HG03064 (cell line): ENCODE measurements around the gene ANKRD29.
"Not testable (repeated sequence)": the region's sequence is repeated elsewhere in the genome, so short reads cannot be mapped to it uniquely, and the experiment has no call there.

Experiments used
- ATAC-seq: cut with Tn5 transposase; IDR thresholded peaks from one replicate; pipeline ENCODE4 v1.9.1; 2021; ENCODE audit warnings: low read depth; ENCODE audit not compliant: unreplicated experiment

Gene ANKRD29

DNA sequence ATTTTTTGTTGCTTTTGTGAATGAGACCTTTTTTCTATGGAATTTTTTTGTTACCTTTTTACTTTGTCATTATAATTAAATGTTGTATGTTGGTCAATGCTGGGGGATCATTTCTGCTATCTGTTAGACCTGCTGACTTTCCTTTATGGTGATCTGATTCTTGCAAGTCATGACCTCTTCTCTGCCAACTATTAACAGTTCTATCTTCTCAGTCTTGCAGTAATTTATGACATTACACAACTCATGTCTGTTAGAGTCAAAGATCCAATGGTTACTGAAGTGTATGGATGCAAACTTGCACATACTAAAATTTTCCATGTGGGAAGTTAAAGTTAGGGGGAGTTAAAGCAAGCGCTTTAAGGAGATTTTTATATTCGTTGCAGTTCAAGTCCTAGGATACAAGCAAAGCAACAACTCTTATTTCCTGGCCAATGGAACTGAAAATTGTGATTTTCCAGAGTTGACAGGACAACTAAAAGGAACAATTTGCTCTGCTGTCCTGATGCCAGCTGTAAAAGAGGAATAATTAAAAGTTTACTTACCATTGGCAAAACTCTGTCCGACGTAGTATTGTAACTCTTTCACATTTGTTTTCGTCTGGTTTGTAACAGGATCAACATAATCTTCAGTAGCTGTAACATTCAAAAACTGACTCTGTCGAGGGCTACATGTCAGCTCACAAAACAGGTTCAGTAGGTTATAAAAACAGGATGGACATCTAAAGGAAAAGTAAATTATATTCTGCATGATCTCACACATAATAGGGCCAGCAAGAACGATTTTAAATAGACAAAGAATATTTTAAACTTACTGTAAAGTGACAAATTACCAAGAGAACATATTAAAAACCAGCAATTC lies 94.2 kb downstream of the ANKRD29 start:
- no peak for ATAC-seq

DNA sequence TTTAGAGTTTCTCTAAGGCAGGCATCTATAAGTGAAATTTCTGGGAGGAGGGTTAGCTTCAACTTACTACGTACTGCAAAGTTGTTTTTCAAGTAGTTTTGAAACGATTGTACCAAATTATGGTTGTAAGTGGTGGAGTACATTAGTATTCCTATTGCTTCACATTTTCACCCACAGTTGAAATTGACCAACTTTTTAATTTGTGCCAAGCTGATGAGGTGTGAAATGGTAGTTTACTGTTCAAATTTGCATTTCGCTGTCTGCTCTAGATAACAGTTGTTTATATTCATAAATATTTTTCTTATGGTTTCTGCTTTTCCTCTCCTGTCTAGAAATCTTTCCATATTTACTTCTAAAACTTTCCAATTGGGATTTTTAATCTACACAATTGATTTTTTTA lies 95.0 kb downstream of the ANKRD29 start:
- no peak for ATAC-seq

DNA sequence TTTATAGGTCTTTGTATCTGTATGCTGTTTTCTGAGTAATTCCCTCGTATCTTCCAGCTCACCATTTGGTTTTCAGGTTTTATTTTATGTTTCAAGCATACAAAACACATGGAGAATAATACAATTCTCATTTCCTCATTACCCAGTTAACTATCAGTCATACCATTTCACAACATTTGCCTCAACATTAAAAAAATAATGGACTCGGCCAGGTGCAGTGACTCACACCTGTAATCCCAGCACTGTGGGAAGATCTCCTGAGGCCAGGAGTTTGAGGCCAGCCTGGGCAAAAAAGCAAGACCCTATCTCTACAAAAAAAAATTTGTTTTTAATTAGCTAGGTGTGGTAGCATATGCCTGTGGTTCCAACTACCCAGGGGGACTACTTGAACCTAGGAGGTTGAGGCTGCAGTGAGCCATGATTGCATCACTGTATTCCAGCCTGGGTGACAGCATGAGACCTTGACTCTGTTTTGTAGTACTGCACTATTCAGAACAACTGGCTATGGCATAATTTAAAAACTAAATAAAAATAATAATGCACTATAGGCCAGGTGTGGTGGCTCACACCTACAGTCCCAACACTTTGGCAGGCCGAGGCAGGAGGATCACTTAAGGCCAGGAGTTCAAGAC lies 96.7 kb downstream of the ANKRD29 start:
- no peak for ATAC-seq

DNA sequence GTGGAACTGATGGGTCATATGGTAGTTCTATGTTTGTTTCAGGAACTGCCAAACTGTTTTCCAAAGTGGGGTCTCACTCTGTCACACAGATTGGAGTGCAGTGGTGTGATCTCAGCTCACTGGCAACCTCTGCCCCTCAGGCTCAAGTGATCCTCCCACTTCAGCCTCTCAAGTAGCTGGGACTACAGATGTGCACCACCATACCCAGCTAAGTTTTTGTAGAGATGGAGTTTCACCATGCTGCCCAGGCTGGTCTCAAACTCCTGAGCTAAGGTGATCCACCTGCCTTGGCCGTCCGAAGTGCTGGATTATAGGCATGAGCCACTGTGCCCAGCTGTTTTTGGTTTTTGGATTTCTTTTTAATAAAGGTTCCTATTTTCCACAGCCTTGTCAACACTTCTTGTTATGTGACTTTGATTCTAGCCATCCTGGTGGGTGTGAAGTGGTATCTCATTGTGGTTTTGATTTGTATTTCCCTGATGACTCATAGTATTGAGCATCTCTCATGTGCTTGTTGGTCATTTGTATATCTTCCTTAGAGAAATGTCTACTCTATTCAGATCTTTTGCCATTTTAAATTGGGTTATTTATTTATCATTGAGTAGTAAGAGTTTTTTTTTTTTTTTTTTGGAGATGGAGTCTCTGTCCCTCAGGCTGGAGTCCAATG lies 99.2 kb downstream of the ANKRD29 start:
- ATAC-seq, result no peak

DNA sequence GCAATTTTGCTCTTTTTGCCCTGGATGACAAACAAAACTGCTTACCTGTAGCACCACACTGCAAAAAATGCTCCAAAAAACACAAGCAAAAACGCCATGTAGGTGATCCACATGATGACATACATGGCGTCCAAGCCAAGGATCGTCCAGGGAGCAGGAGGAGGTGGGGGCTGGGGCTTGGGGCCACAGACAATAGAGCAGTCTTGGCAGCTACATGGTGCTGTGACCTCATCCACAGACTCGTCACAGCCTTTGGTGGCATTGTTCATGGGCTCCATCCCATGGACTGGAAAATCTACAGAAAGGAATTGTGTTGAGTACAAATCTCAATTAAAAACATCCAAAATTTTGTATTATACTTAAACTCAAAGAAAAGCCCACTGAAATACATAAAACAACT lies 102.5 kb downstream of the ANKRD29 start:
- ATAC-seq, result no peak

DNA sequence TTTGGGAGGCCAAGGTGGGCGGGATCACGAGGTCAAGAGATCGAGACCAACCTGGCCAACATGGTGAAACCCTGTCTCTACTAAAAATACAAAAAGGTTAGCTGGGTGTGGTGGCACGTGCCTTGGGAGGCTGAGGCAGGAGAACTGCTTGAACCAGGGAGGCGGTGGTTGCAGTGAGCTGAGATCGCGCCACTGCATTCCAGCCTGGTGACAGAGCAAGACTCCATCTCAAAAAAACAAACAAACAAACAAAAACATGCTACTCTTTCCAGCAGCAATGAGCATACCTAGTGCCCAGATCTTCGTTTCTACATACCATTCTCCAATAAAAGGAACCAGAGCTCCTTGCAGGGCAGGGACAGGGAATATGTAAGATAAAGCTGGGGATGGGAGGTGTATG lies 105.2 kb downstream of the ANKRD29 start:
- ATAC-seq, result not testable (repeated sequence)

DNA sequence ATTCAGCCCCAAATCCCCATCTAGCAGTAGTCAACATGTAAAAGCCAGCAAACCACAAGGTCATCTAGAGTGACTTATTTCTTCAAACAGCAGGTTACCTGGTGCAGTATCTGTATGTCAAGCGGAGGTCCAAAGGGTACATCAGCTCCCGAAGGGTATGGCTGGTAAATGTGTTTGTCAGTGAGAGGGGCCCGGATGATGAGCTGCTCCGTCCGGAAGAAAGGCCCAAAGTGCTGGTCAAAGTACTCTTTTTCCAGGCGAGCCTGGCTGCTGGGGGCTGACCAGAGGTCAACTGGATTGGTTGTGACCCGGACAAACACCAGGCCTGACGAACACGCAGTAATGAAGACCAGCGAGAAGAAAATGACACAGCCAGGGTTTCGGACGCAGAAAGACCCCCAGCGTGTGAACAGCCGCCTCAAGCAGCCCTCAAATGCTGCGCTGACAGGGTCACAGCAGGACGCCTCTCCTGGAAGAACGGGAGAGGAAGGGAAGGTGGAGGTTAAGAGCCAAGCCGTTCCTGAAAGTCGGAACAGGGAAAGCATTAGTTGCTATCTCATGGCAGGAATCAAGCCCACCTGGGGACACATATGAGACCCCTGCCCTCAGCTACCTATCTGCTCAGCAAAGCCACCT lies 106.4 kb downstream of the ANKRD29 start:
- ATAC-seq, result no peak

DNA sequence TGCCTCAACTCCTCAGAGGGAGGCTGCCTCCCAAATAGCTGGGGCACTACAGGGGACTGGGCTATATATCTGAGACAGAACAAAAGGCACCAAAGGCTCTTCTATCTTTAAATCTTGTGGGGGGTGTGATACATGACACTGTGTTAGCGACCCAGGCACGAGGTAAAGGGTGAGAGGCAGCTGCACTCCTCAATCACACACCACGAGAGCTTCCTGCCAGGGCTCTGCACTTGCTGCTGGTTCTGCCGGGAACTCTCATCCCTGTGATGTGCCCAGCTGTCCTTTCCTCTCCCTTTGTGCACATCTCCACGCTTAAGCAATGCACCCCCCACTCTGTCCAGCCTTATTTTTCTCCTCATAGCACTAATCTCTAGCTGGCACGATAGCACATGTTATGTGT lies 108.8 kb downstream of the ANKRD29 start:
- ATAC-seq, result no peak

DNA sequence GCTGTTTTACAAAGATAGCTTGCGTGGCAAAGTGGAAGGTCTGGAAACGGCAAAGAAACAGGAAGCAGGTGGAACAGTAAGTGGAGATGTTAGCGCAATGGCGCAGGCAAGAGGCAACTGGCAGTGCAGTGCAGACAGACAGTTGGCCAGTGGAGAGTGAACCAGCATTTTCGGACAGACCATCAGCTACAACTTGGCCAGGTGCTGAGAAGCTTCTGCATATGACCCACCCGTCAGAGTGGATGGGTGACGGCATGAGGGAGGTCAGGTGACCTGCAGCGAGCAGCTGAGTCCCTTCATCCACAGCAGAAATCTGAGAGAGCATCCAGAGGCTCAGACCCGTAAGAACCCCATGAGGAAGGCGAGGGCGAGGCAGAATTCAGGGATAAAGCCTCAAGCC lies 110.2 kb downstream of the ANKRD29 start:
- no peak for ATAC-seq

DNA sequence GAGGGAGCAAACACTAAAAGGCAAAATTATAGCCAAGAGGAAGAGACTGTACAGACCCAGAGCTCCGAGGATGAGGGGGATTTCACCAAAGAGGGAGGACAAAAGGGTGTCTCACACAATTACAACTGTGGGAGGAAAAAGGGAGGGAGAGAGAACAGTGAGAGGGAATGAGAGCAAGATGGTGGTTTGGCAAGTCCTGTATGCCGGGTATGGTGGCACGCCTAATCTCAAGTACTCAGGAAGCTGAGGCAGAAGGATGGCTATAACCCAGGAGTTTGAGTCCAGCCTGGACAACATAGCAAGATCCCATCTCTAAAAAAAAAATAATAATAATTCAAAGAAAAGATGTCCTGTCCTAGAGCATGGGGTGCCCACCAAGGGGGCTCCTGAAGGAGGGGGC lies 110.7 kb downstream of the ANKRD29 start:
- ATAC-seq, result no peak

DNA sequence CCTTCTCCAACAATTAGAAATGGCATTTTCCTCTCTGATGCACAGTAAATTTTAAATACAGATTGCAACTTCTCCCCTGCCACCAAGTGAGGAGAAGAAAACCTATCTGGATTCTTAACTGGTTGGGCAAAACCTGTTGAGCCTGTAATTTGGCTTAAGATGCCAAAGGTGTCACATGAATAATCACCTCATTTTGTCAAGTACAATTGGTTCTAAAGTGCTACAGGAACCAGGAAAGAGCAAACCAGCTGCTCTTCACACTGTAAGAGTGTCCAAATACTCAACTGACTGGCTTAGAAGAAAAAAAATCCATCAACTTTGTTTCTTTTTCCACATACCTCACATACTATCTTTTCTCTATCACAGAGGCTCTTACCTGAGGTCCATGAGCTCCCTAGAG lies 111.8 kb downstream of the ANKRD29 start:
- ATAC-seq, result no peak
